Loucy (cell line): ENCODE results near the gene MYOZ2.

Experiments used
- H2AFZ ChIP-seq: fragments of 200-600 bp; sonication (generic); 2 replicates; pipeline ENCODE4 v1.6.0; 2016; ENCODE audit warnings: antibody characterized with exemption, mild to moderate bottlenecking, low read length, moderate library complexity
- H3F3A ChIP-seq: fragments of 200-600 bp; 2 replicates; pipeline ENCODE4 v1.6.0; 2016; ENCODE audit warnings: antibody characterized with exemption, low read depth, mild to moderate bottlenecking
- H3K27me3 ChIP-seq: fragments of 200-600 bp; sonication (generic); 2 replicates; pipeline ENCODE4 v1.6.1; 2014; ENCODE audit warnings: low read length, mild to moderate bottlenecking; ENCODE audit not compliant: insufficient read depth, poor library complexity, severe bottlenecking
- H3K36me3 ChIP-seq: fragments of 200-600 bp; sonication (generic); 2 replicates; pipeline ENCODE4 v1.6.1; 2016; ENCODE audit warnings: low read length; ENCODE audit not compliant: insufficient read depth
- H3K4me1 ChIP-seq: fragments of 200-600 bp; sonication (generic); 2 replicates; pipeline ENCODE4 v1.5.1; 2014; ENCODE audit warnings: low read length, mild to moderate bottlenecking; ENCODE audit not compliant: insufficient read depth, poor library complexity, severe bottlenecking
- H3K4me2 ChIP-seq: fragments of 200-600 bp; sonication (generic); 2 replicates; pipeline ENCODE4 v1.6.0; 2014; ENCODE audit warnings: antibody characterized with exemption, low read length, low read depth, mild to moderate bottlenecking; ENCODE audit not compliant: poor library complexity, severe bottlenecking
- H3K4me3 ChIP-seq: fragments of 200-600 bp; sonication (generic); 2 replicates; pipeline ENCODE4 v1.5.1; 2014; ENCODE audit warnings: low read length, mild to moderate bottlenecking, mixed read lengths; ENCODE audit not compliant: poor library complexity, severe bottlenecking
- H3K79me2 ChIP-seq: fragments of 200-600 bp; sonication (generic); 2 replicates; pipeline ENCODE4 v1.6.1; 2014; ENCODE audit warnings: low read length; ENCODE audit not compliant: insufficient read depth
- H3K9ac ChIP-seq: fragments of 200-600 bp; sonication (generic); 2 replicates; pipeline ENCODE4 v1.6.0; 2014; ENCODE audit warnings: mild to moderate bottlenecking, low read depth, low read length, moderate library complexity; ENCODE audit not compliant: poor library complexity, severe bottlenecking
- H3K9me2 ChIP-seq: fragments of 200-600 bp; sonication (generic); replicated peaks from 2 replicates; pipeline ENCODE4 v1.6.1; 2016; ENCODE audit warnings: low read depth, low read length, mixed read lengths
- H3K9me3 ChIP-seq: fragments of 200-600 bp; sonication (generic); 2 replicates; pipeline ENCODE4 v1.6.1; 2014; ENCODE audit warnings: mild to moderate bottlenecking, antibody characterized with exemption, low read length, low read depth; ENCODE audit not compliant: insufficient read depth
- H4K20me1 ChIP-seq: fragments of 200-600 bp; sonication (generic); 2 replicates; pipeline ENCODE4 v1.6.0; 2014; ENCODE audit warnings: antibody characterized with exemption, low read length, mild to moderate bottlenecking; ENCODE audit not compliant: insufficient read depth, poor library complexity, severe bottlenecking
- CTCF ChIP-seq: fragments of 200-600 bp; sonication (generic); conservative IDR thresholded peaks from 2 replicates; pipeline ENCODE4 v1.5.1; 2014; ENCODE audit warnings: mild to moderate bottlenecking, antibody characterized with exemption, low read length
- EZH2phosphoT487 ChIP-seq: fragments of 200-600 bp; IDR thresholded peaks from 2 replicates; pipeline ENCODE4 v1.6.1; 2018; ENCODE audit warnings: antibody characterized with exemption, mild to moderate bottlenecking, moderate library complexity, borderline replicate concordance

MYOZ2 gene

DNA sequence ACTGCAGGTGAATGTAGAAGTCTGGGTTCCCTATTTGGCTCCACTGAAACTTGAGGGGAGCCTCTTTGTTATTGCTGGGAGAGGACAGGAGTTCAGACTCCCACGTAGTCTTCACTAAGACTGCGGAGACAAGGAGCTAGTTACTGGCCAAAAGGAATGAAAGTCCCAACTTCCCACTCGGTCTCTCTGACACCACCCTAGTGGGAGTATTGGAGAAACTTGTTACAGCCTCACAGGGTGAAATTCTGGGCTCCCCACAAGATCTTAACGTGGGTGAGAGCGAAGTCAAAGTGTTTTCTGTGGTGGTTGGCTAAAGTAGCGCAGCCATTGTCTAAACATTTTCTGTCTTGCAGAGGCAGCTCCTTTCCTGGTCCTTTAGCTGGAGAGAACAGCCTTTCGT, 13.5 kb downstream of the MYOZ2 start:
- no peaks in the 10 kb centered on the region for H4K20me1 ChIP-seq
- no peaks in the 10 kb centered on the region for H3K36me3 ChIP-seq
- no peak overlapping the region for H3K4me2 ChIP-seq
- no peaks in the 10 kb centered on the region for H3K27me3 ChIP-seq
- H3K79me2 ChIP-seq = no peaks in the 10 kb centered on the region
- H2AFZ ChIP-seq = no peak overlapping the region
- H3K4me3 ChIP-seq = no peak overlapping the region
- peaks cover 6% of the 10 kb centered on the region for H3K4me1 ChIP-seq
- TF ChIP-seq EZH2phosphoT487 = no peak
- TF ChIP-seq CTCF = no peak
- H3K9me2 ChIP-seq = no peaks in the 10 kb centered on the region
- no peak overlapping the region for H3K9ac ChIP-seq
- no peaks in the 10 kb centered on the region for H3K9me3 ChIP-seq
- no peaks in the 10 kb centered on the region for H3F3A ChIP-seq

GRCh38 chr4:119151161-119151560, 15.5 kb downstream of the MYOZ2 start:
- no peaks in the 10 kb centered on the region for H3K79me2 ChIP-seq
- H3K27me3 ChIP-seq = no peaks in the 10 kb centered on the region
- H2AFZ ChIP-seq = no peak overlapping the region
- no peak overlapping the region for H3K4me2 ChIP-seq
- H3K4me3 ChIP-seq = no peak overlapping the region
- no peaks in the 10 kb centered on the region for H3K36me3 ChIP-seq
- H3K9ac ChIP-seq = no peak overlapping the region
- no peaks in the 10 kb centered on the region for H4K20me1 ChIP-seq
- H3K4me1 ChIP-seq = peaks cover 6% of the 10 kb centered on the region
- no peaks in the 10 kb centered on the region for H3F3A ChIP-seq
- no peaks in the 10 kb centered on the region for H3K9me2 ChIP-seq
- TF ChIP-seq CTCF (no peak), EZH2phosphoT487 (no peak)
- H3K9me3 ChIP-seq = no peaks in the 10 kb centered on the region

GRCh38 chr4:119152741-119153140, 17.1 kb downstream of the MYOZ2 start:
- Histone ChIP-seq H3K79me2 (no peaks in the 10 kb centered on the region), H4K20me1 (no peaks in the 10 kb centered on the region), H3K9ac (no peak overlapping the region), H3K4me1 (peaks cover 5% of the 10 kb centered on the region), H3K4me2 (no peak overlapping the region), H2AFZ (no peak overlapping the region), H3K36me3 (no peaks in the 10 kb centered on the region), H3K4me3 (no peak overlapping the region), H3K27me3 (no peaks in the 10 kb centered on the region), H3K9me2 (no peaks in the 10 kb centered on the region), H3K9me3 (no peaks in the 10 kb centered on the region), H3F3A (no peaks in the 10 kb centered on the region)
- TF ChIP-seq EZH2phosphoT487 (no peak), CTCF (no peak)
